H1 (cell line): Measurements from ENCODE around the gene ZNF618. TPM values are rescaled to one million over a fixed set of nuclear protein-coding genes. Genes with fewer than 3 reads are reported as not detected.

Experiments used
- BACH1 ChIP-seq: IDR thresholded peaks from 2 replicates; pipeline ENCODE4 v1.6.1; 2012; ENCODE audit warnings: low read length, improper control_type of control experiment
- CREB1 ChIP-seq: IDR thresholded peaks from 2 replicates; pipeline ENCODE4 v1.6.1; 2012; ENCODE audit warnings: inconsistent platforms
- NRF1 ChIP-seq: IDR thresholded peaks from 2 replicates; pipeline ENCODE4 v1.6.1; 2011; ENCODE audit warnings: mild to moderate bottlenecking, low read depth, low read length, improper control_type of control experiment
- POU5F1 ChIP-seq: IDR thresholded peaks from 2 replicates; pipeline ENCODE4 v1.6.1; 2011; ENCODE audit warnings: low read depth, mild to moderate bottlenecking, low read length, moderate library complexity
- RFX5 ChIP-seq: IDR thresholded peaks from 2 replicates; pipeline ENCODE4 v1.6.1; 2011; ENCODE audit warnings: low read depth, low read length, improper control_type of control experiment, borderline replicate concordance
- polyA plus RNA-seq, 7 experiments: library from polyadenylated mRNA; depleted of rRNA in 3 of 7; stranded (reverse) in 5 of 7; unstranded in 2 of 7; fragments of >200 nt in 5 of 7; fragments of 200-250 nt in 2 of 7; gene quantifications; 1 replicate in 5 of 7; 2 replicates in 1 of 7; 4 replicates in 1 of 7; pipeline versions ENCODE4 v1.2.1 to v1.2.3, GENCODE V29; 2011 to 2013; ENCODE audit warnings: missing spikeins in 2 of 7, mixed read lengths in 2 of 7
- total RNA-seq: library from RNA; stranded (reverse); fragmentation: NEBNext Ultra II Directional; extraction: Animal tissue kit (Norgen Biotek cat#: 25700); gene quantifications from 2 replicates; pipeline ENCODE4 v1.2.1, GENCODE V29; 2021

Gene ZNF618
- total and polyA plus RNA-seq, 2 of the 8 experiments (the other 6 are each of a cell fraction or from before 2014, with no cell fraction given): 9.6 to 28.5 TPM

GRCh38 chr9:113962396-113962795 lies 86.3 kb downstream of the ZNF618 start (continued):
- TF ChIP-seq BACH1: no peak
- TF ChIP-seq POU5F1: no peak
- no peak for TF ChIP-seq CREB1
- TF ChIP-seq NRF1: no peak
- TF ChIP-seq RFX5: no peak
- TF ChIP-seq, all 59 proteins: peak for 0
